Keratinocyte (primary cell): Measurements from ENCODE around the gene SGCG. TPM values are rescaled to one million over a fixed set of nuclear protein-coding genes. Genes with fewer than 3 reads are reported as not detected.

Source experiments
- DNase-seq: peaks from one replicate; pipeline ENCODE4 v3.0.0-alpha.2; 2011; ENCODE audit warnings: low read depth, missing footprints, low spot score
- FAIRE-seq: peaks from 2 replicates; lab custom pipeline; 2011; peaks lifted over from hg19 to GRCh38; lab: Jason Lieb, UNC
- H2AFZ ChIP-seq: 2 replicates; pipeline ENCODE4 v1.6.0; 2012; ENCODE audit warnings: low read length, control low read depth, inconsistent platforms; ENCODE audit not compliant: control insufficient read depth
- H3K27ac ChIP-seq: 2 replicates; pipeline ENCODE4 v1.5.1; 2011; ENCODE audit warnings: low read length; ENCODE audit not compliant: control insufficient read depth, insufficient read depth
- H3K27me3 ChIP-seq: 3 replicates; pipeline ENCODE4 v1.6.0; 2011; ENCODE audit warnings: low read length; ENCODE audit not compliant: control insufficient read depth, insufficient read depth; ENCODE audit errors: extremely low read depth
- H3K36me3 ChIP-seq, 2 experiments: 2 replicates in 1 of 2; 3 replicates in 1 of 2; pipeline ENCODE4 v1.5.1; 2011; ENCODE audit warnings: low read length in 2 of 2, mild to moderate bottlenecking in 1 of 2; ENCODE audit not compliant: control insufficient read depth in 2 of 2, insufficient read depth in 2 of 2; ENCODE audit errors: extremely low read depth in 1 of 2
- H3K4me1 ChIP-seq: 3 replicates; pipeline ENCODE4 v1.5.1; 2011; ENCODE audit warnings: low read length; ENCODE audit not compliant: control insufficient read depth, insufficient read depth; ENCODE audit errors: extremely low read depth
- H3K4me2 ChIP-seq: 3 replicates; pipeline ENCODE4 v1.6.0; 2011; ENCODE audit warnings: low read depth, low read length; ENCODE audit not compliant: control insufficient read depth, insufficient read depth; ENCODE audit errors: extremely low read depth
- H3K4me3 ChIP-seq, 3 experiments: fragments of 200-600 bp in 1 of 3; sonication (generic) in 1 of 3; 2 replicates in 2 of 3; 3 replicates in 1 of 3; pipeline ENCODE4 v1.5.1; 2011 to 2016; ENCODE audit warnings: low read length in 3 of 3, mild to moderate bottlenecking in 3 of 3, control low read depth in 2 of 3, inconsistent platforms in 1 of 3, low read depth in 1 of 3, mixed read lengths in 1 of 3, mixed run types in 1 of 3, moderate library complexity in 1 of 3; ENCODE audit not compliant: control insufficient read depth in 2 of 3, insufficient read depth in 2 of 3; ENCODE audit errors: extremely low read depth in 1 of 3
- H3K79me2 ChIP-seq: 2 replicates; pipeline ENCODE4 v1.6.0; 2012; ENCODE audit warnings: low read length; ENCODE audit not compliant: control insufficient read depth, insufficient read depth
- H3K9ac ChIP-seq: 3 replicates; pipeline ENCODE4 v1.6.0; 2011; ENCODE audit warnings: low read length; ENCODE audit not compliant: control insufficient read depth, insufficient read depth; ENCODE audit errors: extremely low read depth
- H3K9me1 ChIP-seq: 3 replicates; pipeline ENCODE4 v1.6.0; 2011; ENCODE audit warnings: low read length; ENCODE audit not compliant: control insufficient read depth, insufficient read depth; ENCODE audit errors: extremely low read depth
- H3K9me3 ChIP-seq: 2 replicates; pipeline ENCODE4 v1.5.1; 2012; ENCODE audit warnings: low read depth, low read length; ENCODE audit not compliant: control insufficient read depth
- H4K20me1 ChIP-seq: 3 replicates; pipeline ENCODE4 v1.6.0; 2011; ENCODE audit warnings: low read length; ENCODE audit not compliant: control insufficient read depth, insufficient read depth; ENCODE audit errors: extremely low read depth
- CTCF ChIP-seq, 3 experiments: IDR thresholded peaks in 1 of 3; conservative IDR thresholded peaks in 1 of 3; optimal IDR thresholded peaks in 1 of 3; 2 replicates in 2 of 3; 3 replicates in 1 of 3; pipeline versions ENCODE3 to v1.5.1; 2011; ENCODE audit warnings: low read length in 3 of 3, mild to moderate bottlenecking in 3 of 3, moderate library complexity in 2 of 3, control low read depth in 1 of 3, inconsistent platforms in 1 of 3; ENCODE audit not compliant: insufficient read depth in 2 of 3; ENCODE audit errors: extremely low read depth in 1 of 3
- EZH2 ChIP-seq: IDR thresholded peaks from one replicate; pipeline ENCODE4 v1.6.1; 2012; ENCODE audit warnings: inconsistent platforms, mild to moderate bottlenecking, low read length, moderate library complexity
- dilution Hi-C: fragments of 300-500 bp; cut with MboI; formaldehyde crosslinking; loops from one replicate; pipeline ENCODE4 v1.7.0; 2020; ENCODE audit warnings: low sequenced_read_pairs; ENCODE audit not compliant: extremely low pct_ligation_motif_present
- polyA plus RNA-seq, 5 experiments: library from polyadenylated mRNA; depleted of rRNA in 3 of 5; stranded (reverse) in 3 of 5; stranded (forward) in 1 of 5; unstranded in 1 of 5; fragments of >200 nt; gene quantifications; 1 replicate in 1 of 5; 2 replicates in 3 of 5; 3 replicates in 1 of 5; pipeline versions ENCODE4 v1.2.1 to v1.2.3, GENCODE V29; 2011 to 2012; ENCODE audit warnings: missing spikeins in 2 of 5, low read depth in 1 of 5, low replicate concordance in 1 of 5
- small RNA-seq, 3 experiments: library from RNA; depleted of rRNA; stranded (forward); fragments of <200 nt; gene quantifications; one replicate each; pipeline ENCODE3, GENCODE V24; 2012; ENCODE audit warnings: low read depth in 3 of 3, low replicate concordance in 1 of 3; ENCODE audit not compliant: insufficient read length in 3 of 3

Gene SGCG
- polyA plus RNA-seq, 1 donor (not counting 4 experiments of a cell fraction or from before 2014, with no cell fraction given), result not detected

- Histone ChIP-seq H3K27me3 (no peaks in the 10 kb centered on the region), H3K4me2 (no peak overlapping the region), H3K79me2 (peaks cover 14% of the 10 kb centered on the region), H3K9me3 (no peaks in the 10 kb centered on the region), H2AFZ (no peak overlapping the region), H3K27ac (no peak overlapping the region), H3K9me1 (no peaks in the 10 kb centered on the region), H4K20me1 (no peaks in the 10 kb centered on the region), H3K4me3 (no peak overlapping the region), H3K36me3 (peaks cover 10 to 25% of the 10 kb centered on the region in 2 experiments), H3K4me1 (peaks cover 3% of the 10 kb centered on the region), H3K9ac (no peak overlapping the region)
- FAIRE-seq (no peak), DNase-seq (no peak)
- dilution Hi-C loops, result no loop called here
- TF ChIP-seq EZH2, result no peak
- TF ChIP-seq CTCF (optimal IDR thresholded peaks at IDR 0.05 in 1 of 3, IDR thresholded peaks at IDR 0.05 in 1 of 3, conservative IDR thresholded peaks at IDR 0.05 in 1 of 3; ENCODE audit: extremely low read depth in 1 of 3, insufficient read depth in 2 of 3, low read length in 3 of 3), result no peak
These were observed 187.1 kb downstream of the SGCG start for GRCh38 chr13:23367907-23368306.

DNA sequence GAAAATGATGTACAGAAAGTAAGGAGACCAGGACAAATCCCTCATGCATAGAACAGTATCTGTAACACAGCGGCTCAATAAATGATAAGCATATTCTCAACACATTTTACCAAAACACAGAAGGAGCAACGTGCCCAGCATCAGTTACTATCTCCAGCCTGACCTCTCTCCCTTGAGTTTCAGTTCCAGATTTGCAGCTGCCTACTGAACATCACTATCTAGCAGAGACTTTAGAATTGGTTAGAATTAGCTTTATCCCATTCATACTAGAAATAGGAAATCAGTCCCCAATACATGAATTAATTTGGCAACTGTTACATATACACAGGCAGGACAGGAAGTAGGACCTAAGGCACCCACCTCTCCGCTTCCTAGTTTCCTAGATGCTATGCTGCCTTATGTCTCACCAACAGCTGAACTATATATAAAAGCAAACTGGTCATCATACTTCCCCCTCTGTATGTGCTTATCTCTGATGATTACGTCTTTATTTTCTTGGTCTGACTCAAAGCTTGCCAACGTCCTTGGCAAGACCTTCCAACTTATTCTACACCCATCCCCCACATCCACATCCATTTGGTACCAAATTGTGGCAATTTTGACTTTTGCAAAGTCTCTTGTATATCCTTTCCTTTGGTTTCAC lies 191.6 kb downstream of the SGCG start:
- H2AFZ ChIP-seq, result no peak overlapping the region
- no peak overlapping the region for H3K4me2 ChIP-seq
- no peaks in the 10 kb centered on the region for H3K9me3 ChIP-seq
- DNase-seq (no peak), FAIRE-seq (no peak)
- TF ChIP-seq EZH2, result no peak
- no peak for TF ChIP-seq CTCF (optimal IDR thresholded peaks at IDR 0.05 in 1 of 3, IDR thresholded peaks at IDR 0.05 in 1 of 3, conservative IDR thresholded peaks at IDR 0.05 in 1 of 3; ENCODE audit: extremely low read depth in 1 of 3, insufficient read depth in 2 of 3, low read length in 3 of 3)
- no peak overlapping the region for H3K4me3 ChIP-seq
- H3K36me3 ChIP-seq, result peaks cover 2 to 14% of the 10 kb centered on the region in 2 experiments
- no peak overlapping the region for H3K27ac ChIP-seq
- no peaks in the 10 kb centered on the region for H3K27me3 ChIP-seq
- no peaks in the 10 kb centered on the region for H3K9me1 ChIP-seq
- peaks cover 23% of the 10 kb centered on the region for H3K4me1 ChIP-seq
- peaks cover 29% of the 10 kb centered on the region for H3K79me2 ChIP-seq
- H3K9ac ChIP-seq, result no peak overlapping the region
- dilution Hi-C loops, result no loop called here
- H4K20me1 ChIP-seq, result no peaks in the 10 kb centered on the region

Small RNAs within 50 kb of the gene (small RNA-seq; reads per million reads assigned to genes)
- gene RNU6-58P (0 reads per million in 3 experiments), gene RNY3P4 (0 reads per million in 3 experiments)
